Mucosa of descending colon (tissue), 3 donors: ENCODE results near the gene PLA2G4C. TPM values are rescaled to one million over a fixed set of nuclear protein-coding genes. Genes with fewer than 3 reads are reported as not detected.

Experiments used
- ATAC-seq: fragments of 200-7000 bp; cut with Tn5 transposase; one replicate; pipeline ENCODE4 v1.9.1; 2020; ENCODE audit warnings: mild to moderate bottlenecking, moderate library complexity
- DNase-seq, 3 donors: peaks; one replicate each; pipeline ENCODE4 v3.0.0-alpha.2; 2020
- H3K36me3 ChIP-seq: fragments of 200-600 bp; one replicate; pipeline ENCODE4 v1.8.0; 2021; ENCODE audit warnings: low read depth, mild to moderate bottlenecking
- H3K4me1 ChIP-seq: fragments of 200-600 bp; one replicate; pipeline ENCODE4 v1.8.0; 2021; ENCODE audit warnings: low read depth, mild to moderate bottlenecking
- H3K4me3 ChIP-seq: fragments of 200-600 bp; one replicate; pipeline ENCODE4 v1.8.0; 2021; ENCODE audit warnings: mild to moderate bottlenecking
- H3K9me3 ChIP-seq: fragments of 200-600 bp; one replicate; pipeline ENCODE4 v1.8.0; 2021; ENCODE audit warnings: mild to moderate bottlenecking
- CTCF ChIP-seq: fragments of 200-600 bp; IDR thresholded peaks from one replicate; pipeline ENCODE4 v1.8.0; 2022; ENCODE audit warnings: antibody characterized with exemption, mild to moderate bottlenecking
- intact Hi-C, 2 donors: fragments of 100-400 bp; cut with DNase I in 1 of 2; cut with micrococcal nuclease in 1 of 2; formaldehyde crosslinking; loops; one replicate each; pipeline versions ENCODE4 v1.11.0 to v1.11.1; 2022; cut with DNase I, micrococcal nuclease
- total RNA-seq, 3 donors: library from RNA; stranded (reverse); fragmentation: NEBNext Ultra II Directional in 2 of 3; extraction: Animal tissue kit (Norgen Biotek cat#: 25700) in 2 of 3; gene quantifications; one replicate each; pipeline versions ENCODE4 v1.2.1 to v1.2.4, GENCODE V29; 2021 to 2023
- donor health status: DM: no; HTN: no; CAD: no; lungs with moderate emphysema.
- donor health status: DM: no; HTN: no; CAD: no.
- donor health status: DM: no; HTN: yes; CAD: no.

The PLA2G4C gene
- total RNA-seq, 3 donors from 2014 or later: 5.0 to 13.1 (median 7.8) TPM

- no peaks in the 10 kb centered on the region for H3K4me1 ChIP-seq
- ATAC-seq (no peak), DNase-seq (no peak)
- H3K9me3 ChIP-seq: no peaks in the 10 kb centered on the region
- TF ChIP-seq CTCF: no peak
- intact Hi-C loops: no loop called here
- H3K4me3 ChIP-seq: no peak within 1 kb of the TSS
- H3K36me3 ChIP-seq: no peaks in the 10 kb centered on the region
Observed at GRCh38 chr19:48043675-48044258, 66.8 kb downstream of the PLA2G4C start, which contains the start of gene CABP5. Gene CABP5 (minus strand): TSS chr19:48044079. CDS start chr19:48043922, 157 bp downstream.

GRCh38 chr19:48041877-48042580, 68.6 kb downstream of the PLA2G4C start:
- Histone ChIP-seq H3K36me3 (no peaks in the 10 kb centered on the region), H3K4me1 (no peaks in the 10 kb centered on the region), H3K4me3 (no peak overlapping the region), H3K9me3 (no peaks in the 10 kb centered on the region)
- DNase-seq (no peak), ATAC-seq (no peak)
- no peak for TF ChIP-seq CTCF
- intact Hi-C loops: no loop called here

- H3K4me3 ChIP-seq: no peak overlapping the region
- TF ChIP-seq CTCF: no peak
- no peak for DNase-seq
- ATAC-seq: no peak
- H3K4me1 ChIP-seq: no peaks in the 10 kb centered on the region
- H3K9me3 ChIP-seq: peaks cover 9% of the 10 kb centered on the region
- intact Hi-C loops: no loop called here
- no peaks in the 10 kb centered on the region for H3K36me3 ChIP-seq
Observed at GRCh38 chr19:48036765-48037164, 73.9 kb downstream of the PLA2G4C start.

GRCh38 chr19:48033604-48034003, 77.0 kb downstream of the PLA2G4C start:
- Histone ChIP-seq H3K4me3 (no peak overlapping the region), H3K36me3 (no peaks in the 10 kb centered on the region), H3K4me1 (no peaks in the 10 kb centered on the region), H3K9me3 (peaks cover 9% of the 10 kb centered on the region)
- DNase-seq: no peak
- intact Hi-C loops: no loop called here
- TF ChIP-seq CTCF: no peak
- no peak for ATAC-seq

- DNase-seq: no peak
- intact Hi-C loops: no loop called here
- no peaks in the 10 kb centered on the region for H3K9me3 ChIP-seq
- no peaks in the 10 kb centered on the region for H3K36me3 ChIP-seq
- H3K4me3 ChIP-seq: no peak overlapping the region
- no peak for TF ChIP-seq CTCF
- no peaks in the 10 kb centered on the region for H3K4me1 ChIP-seq
- ATAC-seq: no peak
Observed at GRCh38 chr19:48030073-48030472, 80.5 kb downstream of the PLA2G4C start.
